ENCODE results near the gene MGAT5.

MGAT5 gene

DNA sequence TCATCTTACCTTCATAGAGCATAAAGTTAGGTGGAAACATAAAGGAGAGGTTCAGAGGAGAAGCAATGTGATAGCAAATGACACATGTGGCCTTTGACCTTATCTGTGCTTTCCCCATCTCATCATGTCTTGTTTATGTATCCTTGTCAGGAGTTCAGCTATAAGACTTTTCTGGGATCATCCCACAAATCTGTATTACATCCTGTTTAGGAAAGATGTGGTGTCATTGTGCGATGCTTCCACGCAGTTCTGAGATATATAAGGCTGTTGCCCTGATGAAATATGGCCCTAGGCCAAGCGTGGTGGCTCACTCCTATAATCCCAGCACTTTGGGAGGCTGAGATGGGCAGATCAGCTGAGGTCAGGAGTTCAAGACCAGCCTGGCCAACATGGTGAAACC, 15.5 kb upstream of the MGAT5 start:
- H3K4me1 ChIP-seq (ENCODE audit: insufficient read depth, low read length) = no peaks in the 10 kb centered on the region
- no peak overlapping the region for H3K9ac ChIP-seq (ENCODE audit: low read depth, low read length)

DNA sequence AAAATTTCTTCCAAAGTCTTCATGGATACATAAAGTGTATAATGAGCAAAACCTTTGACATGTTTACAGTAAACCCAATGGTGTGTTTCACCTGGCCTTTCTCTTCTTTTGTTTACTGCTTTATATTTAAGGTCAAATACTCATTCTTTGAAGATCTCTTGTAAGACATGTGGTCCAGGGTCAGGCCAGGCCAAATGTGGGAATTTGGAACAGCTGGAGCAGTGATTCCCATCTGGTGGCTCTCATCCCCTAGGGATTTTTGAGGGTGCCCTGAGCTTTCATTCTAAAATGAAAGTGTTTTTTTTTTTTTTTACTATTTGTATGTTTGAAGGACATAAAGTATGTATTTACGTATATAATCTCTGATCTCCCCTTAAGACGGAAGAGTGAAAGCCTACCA, 13.8 kb upstream of the MGAT5 start:
- Histone ChIP-seq H3K36me3 (ENCODE audit: insufficient read depth, low read length) (no peaks in the 10 kb centered on the region), H3K9ac (ENCODE audit: low read depth, low read length) (no peak overlapping the region), H3K9me3 (ENCODE audit: control insufficient read depth, insufficient read depth, low read length) (no peaks in the 10 kb centered on the region), H3K4me1 (ENCODE audit: insufficient read depth, low read length) (no peaks in the 10 kb centered on the region)

More for the DNA sequence above, 15.5 kb upstream of the MGAT5 start:
- Histone ChIP-seq H3K9me3 (ENCODE audit: control insufficient read depth, insufficient read depth, low read length) (no peaks in the 10 kb centered on the region), H3K36me3 (ENCODE audit: insufficient read depth, low read length) (no peaks in the 10 kb centered on the region)

DNA sequence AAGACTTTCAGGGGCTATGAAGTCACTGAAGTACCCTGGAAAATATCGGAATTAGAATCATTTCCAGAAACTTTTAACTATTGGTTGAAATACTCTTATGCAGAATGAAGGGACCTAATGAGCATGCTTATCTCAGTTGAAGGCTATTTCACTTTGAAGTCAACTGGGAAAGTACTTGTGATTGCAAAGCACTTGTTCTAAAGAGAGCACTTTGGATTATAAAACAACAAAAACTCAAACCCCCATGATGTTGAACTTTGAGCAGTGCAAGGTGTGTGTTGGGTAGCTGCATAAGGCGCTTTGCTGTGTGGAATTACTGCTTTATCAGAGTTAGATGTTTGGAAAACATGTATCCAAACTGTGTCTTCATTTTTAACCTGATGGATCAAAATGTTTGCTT, 12.0 kb upstream of the MGAT5 start:
- no peaks in the 10 kb centered on the region for H3K9me3 ChIP-seq (ENCODE audit: control insufficient read depth, insufficient read depth, low read length)
- H3K4me1 ChIP-seq (ENCODE audit: insufficient read depth, low read length) = no peaks in the 10 kb centered on the region
- no peak overlapping the region for H3K9ac ChIP-seq (ENCODE audit: low read depth, low read length)
- H3K36me3 ChIP-seq (ENCODE audit: insufficient read depth, low read length) = no peaks in the 10 kb centered on the region

DNA sequence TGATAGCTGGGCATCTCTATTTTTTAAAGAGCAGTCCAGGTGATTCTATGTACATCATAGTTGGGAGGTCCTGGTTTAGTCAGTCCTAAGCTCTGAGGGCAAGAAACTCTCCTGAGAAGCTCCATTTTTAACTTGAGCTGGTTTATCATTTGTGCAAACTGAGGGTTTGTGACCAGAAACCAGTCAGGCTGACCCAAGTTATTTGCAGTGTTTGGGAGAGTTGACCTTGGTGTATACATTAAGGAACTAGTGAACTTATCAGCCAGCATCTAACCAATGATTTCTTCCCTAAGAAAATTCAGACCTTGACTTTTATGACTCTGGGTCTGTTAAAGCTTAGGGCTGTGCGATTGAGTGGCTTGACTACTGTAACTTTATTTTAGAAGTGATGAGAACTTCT, 10.6 kb upstream of the MGAT5 start:
- H3K36me3 ChIP-seq (ENCODE audit: insufficient read depth, low read length) = no peaks in the 10 kb centered on the region
- H3K9ac ChIP-seq (ENCODE audit: low read depth, low read length) = no peak overlapping the region
- no peaks in the 10 kb centered on the region for H3K4me1 ChIP-seq (ENCODE audit: insufficient read depth, low read length)
- no peaks in the 10 kb centered on the region for H3K9me3 ChIP-seq (ENCODE audit: control insufficient read depth, insufficient read depth, low read length)

DNA sequence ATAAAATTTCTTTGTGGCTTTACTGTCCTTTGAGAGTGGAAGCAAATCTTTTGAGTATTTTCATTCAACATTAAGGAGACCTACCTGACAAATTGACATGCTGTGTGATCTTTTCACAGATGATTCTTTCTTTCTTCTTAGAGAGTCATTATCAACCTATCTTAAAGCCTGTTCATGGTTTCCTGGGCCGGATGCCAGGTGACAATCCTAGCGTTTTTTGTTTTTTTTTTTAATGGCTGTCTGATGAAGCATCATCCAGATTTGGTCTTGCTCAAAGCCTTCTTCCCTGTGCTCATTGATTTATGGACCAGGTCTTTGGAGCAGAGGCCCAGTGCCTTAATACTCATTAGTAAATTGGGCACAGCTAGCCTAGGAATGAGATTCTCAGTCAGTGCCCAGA, 9.8 kb upstream of the MGAT5 start:
- Histone ChIP-seq H3K36me3 (ENCODE audit: insufficient read depth, low read length) (no peaks in the 10 kb centered on the region), H3K4me1 (ENCODE audit: insufficient read depth, low read length) (no peaks in the 10 kb centered on the region), H3K9ac (ENCODE audit: low read depth, low read length) (no peak overlapping the region)

DNA sequence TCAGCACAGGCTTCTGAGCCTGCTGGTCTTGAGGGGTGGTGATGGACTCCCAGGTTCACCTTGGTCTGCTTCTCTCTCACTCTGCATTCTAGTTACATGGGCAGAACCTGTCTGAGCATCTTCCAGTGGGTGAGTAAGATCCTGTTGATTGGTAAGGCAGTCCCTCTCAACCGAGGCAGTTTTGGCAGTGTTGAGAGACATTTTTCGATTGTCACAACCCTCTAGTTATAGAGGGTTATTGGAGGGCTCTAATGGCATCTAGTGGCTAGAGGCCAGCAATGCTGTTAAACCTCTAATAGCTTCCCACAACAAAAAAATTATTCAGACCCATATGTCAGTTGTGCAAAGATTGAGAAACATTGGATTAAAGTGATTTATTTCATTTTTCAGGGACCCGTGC, 9.3 kb upstream of the MGAT5 start:
- Histone ChIP-seq H3K9me3 (ENCODE audit: control insufficient read depth, insufficient read depth, low read length) (no peaks in the 10 kb centered on the region), H3K9ac (ENCODE audit: low read depth, low read length) (no peak overlapping the region), H3K36me3 (ENCODE audit: insufficient read depth, low read length) (no peaks in the 10 kb centered on the region), H3K4me1 (ENCODE audit: insufficient read depth, low read length) (no peaks in the 10 kb centered on the region)

More for the DNA sequence above, 9.8 kb upstream of the MGAT5 start:
- no peaks in the 10 kb centered on the region for H3K9me3 ChIP-seq (ENCODE audit: control insufficient read depth, insufficient read depth, low read length)

DNA sequence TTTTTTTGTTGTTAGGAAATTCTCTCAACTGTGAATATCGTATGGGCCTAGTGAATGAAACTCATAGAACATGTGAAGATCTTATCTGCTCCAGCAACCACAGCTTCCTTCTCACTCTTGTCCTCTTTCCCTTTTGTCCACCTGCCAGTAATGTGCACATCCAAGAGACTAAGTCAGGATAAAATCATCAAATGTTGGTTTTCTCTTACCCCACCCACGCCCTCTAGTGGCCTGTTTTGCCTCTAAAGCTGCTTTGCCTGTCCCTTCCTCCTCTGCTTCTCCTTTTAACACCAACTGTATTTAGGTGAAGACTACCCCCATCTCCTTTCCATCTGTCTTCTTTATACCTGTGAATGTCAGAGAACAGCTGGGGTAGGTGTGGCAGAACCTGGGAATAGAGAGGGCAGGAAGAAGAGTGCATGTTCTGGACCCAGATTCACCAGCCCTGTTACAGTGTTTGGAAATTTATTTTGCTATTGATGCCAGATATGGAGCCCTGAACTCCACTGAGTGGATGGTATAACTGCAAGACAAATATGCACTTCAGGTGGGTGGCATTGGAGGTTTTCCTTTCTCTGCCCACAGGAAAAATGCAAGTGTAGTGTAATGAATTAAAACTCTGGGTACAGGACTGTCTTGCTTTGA, 8.4 kb upstream of the MGAT5 start:
- no peaks in the 10 kb centered on the region for H3K9me3 ChIP-seq (ENCODE audit: control insufficient read depth, insufficient read depth, low read length)
- no peaks in the 10 kb centered on the region for H3K36me3 ChIP-seq (ENCODE audit: insufficient read depth, low read length)
- H3K9ac ChIP-seq (ENCODE audit: low read depth, low read length) = no peak overlapping the region
- H3K4me1 ChIP-seq (ENCODE audit: insufficient read depth, low read length) = no peaks in the 10 kb centered on the region

DNA sequence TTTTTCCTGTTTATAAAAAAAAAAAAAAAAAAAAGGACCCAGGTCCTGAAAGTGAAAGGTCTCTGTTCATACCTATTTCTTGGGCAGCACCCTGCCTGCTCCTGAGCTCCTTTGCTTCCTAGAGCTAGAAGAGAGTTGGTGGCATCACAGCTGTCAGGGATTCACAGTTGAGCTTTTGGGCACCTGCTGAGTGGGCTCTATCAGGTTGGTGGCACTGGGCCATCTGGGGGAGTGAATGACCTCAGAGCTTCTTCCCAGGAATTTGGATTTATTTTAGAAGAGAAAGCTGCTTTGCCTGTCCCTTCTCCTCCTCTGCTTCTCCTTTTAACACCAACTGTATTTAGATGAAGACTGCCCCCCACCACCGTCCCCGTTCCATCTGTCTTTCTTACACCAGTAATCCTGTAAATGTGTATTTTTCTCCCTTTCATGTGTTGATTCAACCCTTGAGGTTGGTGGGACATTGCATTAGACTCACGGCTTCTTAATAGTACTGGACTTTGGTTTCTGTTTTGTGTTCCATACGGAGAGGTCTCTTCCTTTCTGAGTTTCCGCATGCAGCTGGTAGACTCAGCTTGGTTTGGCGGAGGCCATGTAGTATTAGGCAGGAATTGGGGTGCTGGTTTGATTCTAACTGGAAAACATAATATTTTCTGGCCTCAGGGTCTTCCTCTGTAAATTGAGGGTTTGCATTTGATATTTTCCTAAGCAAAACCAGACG, 7.6 kb upstream of the MGAT5 start:
- Histone ChIP-seq H3K9ac (ENCODE audit: low read depth, low read length) (no peak overlapping the region), H3K36me3 (ENCODE audit: insufficient read depth, low read length) (no peaks in the 10 kb centered on the region), H3K9me3 (ENCODE audit: control insufficient read depth, insufficient read depth, low read length) (no peaks in the 10 kb centered on the region), H3K4me1 (ENCODE audit: insufficient read depth, low read length) (no peaks in the 10 kb centered on the region)

DNA sequence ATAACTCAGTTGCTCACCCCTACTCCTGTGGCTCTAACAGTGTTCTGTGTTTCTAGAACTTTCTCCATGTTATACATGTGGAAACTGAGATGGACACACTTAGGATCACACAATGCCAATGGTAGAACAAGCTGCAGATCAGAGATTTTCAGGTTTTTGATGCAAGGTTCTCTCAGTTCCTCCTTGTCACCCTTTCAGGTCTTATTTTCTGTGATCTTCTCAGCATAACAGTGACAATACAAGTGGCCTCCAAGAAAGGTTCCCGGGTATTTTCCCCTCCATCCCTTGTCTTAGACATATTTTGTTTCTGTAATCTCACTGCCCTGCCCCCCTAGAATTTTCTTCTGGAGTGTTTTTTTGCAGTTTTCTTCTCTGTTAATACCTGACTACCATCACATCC, 6.2 kb upstream of the MGAT5 start:
- Histone ChIP-seq H3K36me3 (ENCODE audit: insufficient read depth, low read length) (no peaks in the 10 kb centered on the region), H3K9ac (ENCODE audit: low read depth, low read length) (no peak overlapping the region), H3K4me1 (ENCODE audit: insufficient read depth, low read length) (no peaks in the 10 kb centered on the region)

DNA sequence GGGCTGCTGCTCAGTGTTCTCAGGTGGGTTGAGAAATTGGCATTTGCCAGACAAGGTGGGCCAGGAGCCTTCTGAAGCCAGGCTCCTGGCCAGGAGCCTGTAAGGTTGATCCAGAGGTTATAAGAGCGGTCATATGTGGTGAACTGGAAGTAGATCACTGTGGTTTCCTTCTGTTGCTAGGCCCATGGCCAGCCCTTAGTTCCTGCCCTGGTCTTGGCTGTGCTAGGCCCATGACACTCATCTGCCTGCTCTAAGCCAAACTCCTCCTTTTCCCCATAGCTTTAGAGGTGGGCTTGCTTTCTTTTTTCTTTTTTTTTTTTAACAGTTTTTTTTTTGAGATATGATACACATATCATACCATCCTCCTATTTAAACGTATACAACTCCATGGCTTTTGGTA, 5.0 kb upstream of the MGAT5 start:
- no peaks in the 10 kb centered on the region for H3K4me1 ChIP-seq (ENCODE audit: insufficient read depth, low read length)
- H3K9ac ChIP-seq (ENCODE audit: low read depth, low read length) = no peak overlapping the region
- H3K36me3 ChIP-seq (ENCODE audit: insufficient read depth, low read length) = no peaks in the 10 kb centered on the region
- no peaks in the 10 kb centered on the region for H3K9me3 ChIP-seq (ENCODE audit: control insufficient read depth, insufficient read depth, low read length)

More for the DNA sequence above, 6.2 kb upstream of the MGAT5 start:
- H3K9me3 ChIP-seq (ENCODE audit: control insufficient read depth, insufficient read depth, low read length) = no peaks in the 10 kb centered on the region

DNA sequence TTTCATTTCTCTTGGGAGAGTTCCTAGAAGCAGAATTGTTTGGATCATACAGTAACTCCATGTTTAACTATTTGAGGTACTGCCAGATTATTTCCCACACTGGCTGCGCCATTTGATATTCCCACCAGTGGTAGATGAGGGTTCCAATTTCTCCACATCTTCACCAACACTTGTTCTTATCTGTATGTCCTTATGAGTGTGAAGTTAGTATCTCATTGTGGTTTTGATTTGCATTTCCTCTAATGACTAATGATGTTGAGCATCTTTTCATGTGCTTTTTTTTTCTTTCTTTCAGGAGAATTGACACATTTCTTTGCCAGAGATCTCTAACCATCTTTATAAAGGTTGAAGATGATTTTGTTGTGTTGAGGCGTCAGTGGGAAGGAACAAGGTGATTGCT, 4.1 kb upstream of the MGAT5 start:
- Histone ChIP-seq H3K4me1 (ENCODE audit: insufficient read depth, low read length) (no peaks in the 10 kb centered on the region), H3K9ac (ENCODE audit: low read depth, low read length) (no peak overlapping the region), H3K36me3 (ENCODE audit: insufficient read depth, low read length) (no peaks in the 10 kb centered on the region), H3K9me3 (ENCODE audit: control insufficient read depth, insufficient read depth, low read length) (no peaks in the 10 kb centered on the region)

DNA sequence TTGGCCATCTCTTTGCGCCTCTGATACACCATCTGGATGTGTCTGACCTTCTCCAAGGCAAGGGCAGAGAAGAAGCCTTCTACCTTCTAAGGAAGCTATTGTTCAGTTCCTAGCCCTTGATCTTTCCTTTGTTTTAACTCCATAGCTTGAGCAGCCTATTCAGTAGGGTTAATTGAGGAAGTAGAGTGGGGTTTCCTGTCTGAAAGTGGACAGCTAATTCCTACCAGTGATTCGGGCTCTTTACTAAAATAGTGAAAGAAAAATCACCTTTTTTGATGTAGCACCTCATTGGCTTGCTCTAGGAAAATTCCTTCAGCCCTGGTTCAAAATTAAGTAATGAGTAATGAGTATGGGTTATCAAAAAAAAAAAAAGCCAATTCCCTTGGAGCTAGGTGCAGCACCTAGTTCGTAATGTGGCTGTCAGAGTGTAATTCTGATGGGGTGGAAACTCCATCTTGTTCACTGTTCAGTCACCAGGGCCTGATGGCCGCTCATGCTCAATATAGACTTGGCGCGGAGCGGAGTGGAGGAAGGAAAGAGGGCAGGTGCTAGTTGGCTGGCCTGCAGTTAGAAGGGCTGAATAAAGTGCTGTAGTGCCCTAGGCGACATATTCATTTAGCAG, 2.9 kb upstream of the MGAT5 start:
- Histone ChIP-seq H3K9me3 (ENCODE audit: control insufficient read depth, insufficient read depth, low read length) (no peaks in the 10 kb centered on the region), H3K36me3 (ENCODE audit: insufficient read depth, low read length) (no peaks in the 10 kb centered on the region), H3K9ac (ENCODE audit: low read depth, low read length) (no peak overlapping the region), H3K4me1 (ENCODE audit: insufficient read depth, low read length) (no peaks in the 10 kb centered on the region)

DNA sequence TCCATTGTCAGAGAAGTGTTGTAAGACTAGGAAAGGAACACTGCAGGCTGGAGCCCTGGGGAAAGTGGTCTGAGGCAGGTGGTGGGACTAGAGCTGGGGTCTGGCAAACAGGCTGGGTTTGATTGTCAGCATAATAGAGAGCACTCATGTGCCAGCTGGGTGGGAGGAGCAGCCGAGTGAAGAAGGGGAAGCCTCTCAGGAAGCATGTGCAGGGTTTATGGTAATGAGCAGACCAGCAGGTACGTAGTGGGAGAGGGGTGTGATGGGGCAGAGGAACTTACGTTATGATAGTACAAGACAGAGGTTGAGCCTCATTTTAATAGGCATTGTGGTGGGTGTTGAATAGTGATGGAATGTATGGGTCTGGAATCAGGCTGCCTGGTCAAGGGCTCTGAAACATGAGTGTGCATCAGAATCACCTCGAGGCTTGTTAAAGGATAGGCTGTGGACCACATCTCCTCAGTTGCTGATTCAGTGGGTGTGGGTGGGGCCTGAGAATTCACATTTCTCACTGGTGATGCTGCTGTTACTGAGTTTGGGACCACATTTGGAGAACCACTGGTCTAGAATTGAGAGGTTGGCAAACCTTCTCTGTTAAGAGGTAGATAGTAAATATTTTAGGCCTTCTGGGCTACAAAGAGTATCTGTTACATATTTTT, 1.7 kb upstream of the MGAT5 start:
- Histone ChIP-seq H3K9ac (ENCODE audit: low read depth, low read length) (no peak overlapping the region), H3K9me3 (ENCODE audit: control insufficient read depth, insufficient read depth, low read length) (no peaks in the 10 kb centered on the region), H3K36me3 (ENCODE audit: insufficient read depth, low read length) (no peaks in the 10 kb centered on the region), H3K4me1 (ENCODE audit: insufficient read depth, low read length) (no peaks in the 10 kb centered on the region)

DNA sequence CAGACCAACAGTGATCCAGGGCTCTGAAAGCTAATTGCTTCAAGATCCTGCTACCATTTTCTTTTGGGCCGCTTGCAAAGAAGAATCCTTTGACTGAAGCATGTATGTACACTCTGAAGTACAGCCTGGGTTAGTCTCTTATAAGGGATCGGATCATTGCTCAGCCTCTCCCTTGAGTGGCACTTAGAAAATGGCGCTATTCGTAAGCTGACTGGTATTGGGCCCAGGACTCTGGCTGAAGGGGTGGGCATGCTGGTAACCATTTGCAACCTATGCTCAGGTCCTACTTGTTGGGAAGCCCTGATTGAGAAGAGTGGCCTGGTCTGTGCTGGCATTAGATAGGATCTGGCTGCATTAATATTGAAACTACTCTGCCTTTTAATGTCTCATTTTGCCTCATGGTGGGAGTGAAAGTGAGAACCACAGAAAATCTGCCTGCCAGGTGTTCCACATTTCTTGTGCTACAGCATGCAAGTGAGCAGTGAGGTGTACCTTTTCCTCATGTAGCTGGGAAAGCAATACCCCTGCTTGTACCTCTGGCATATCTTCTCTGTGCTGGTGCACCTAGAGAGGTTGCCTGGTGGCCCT, 661 bp upstream of the MGAT5 start:
- no peaks in the 10 kb centered on the region for H3K9me3 ChIP-seq (ENCODE audit: control insufficient read depth, insufficient read depth, low read length)
- no peaks in the 10 kb centered on the region for H3K36me3 ChIP-seq (ENCODE audit: insufficient read depth, low read length)
- H3K4me1 ChIP-seq (ENCODE audit: insufficient read depth, low read length) = no peaks in the 10 kb centered on the region
- H3K9ac ChIP-seq (ENCODE audit: low read depth, low read length) = no peak overlapping the region

Data from ES-I3 (cell line).